NCI-H1436 (cell line): ENCODE results near the gene EHMT1.
A peak's percentile ranks its signal among the peaks of the same experiment; 100 is the strongest.
"Not testable (repeated sequence)": the region's sequence is repeated elsewhere in the genome, so short reads cannot be mapped to it uniquely, and the experiment has no call there.

Experiments used
- DNase-seq: peaks from one replicate; lab custom pipeline; 2025; lab: John Stamatoyannopoulos, UW

EHMT1 gene

DNA sequence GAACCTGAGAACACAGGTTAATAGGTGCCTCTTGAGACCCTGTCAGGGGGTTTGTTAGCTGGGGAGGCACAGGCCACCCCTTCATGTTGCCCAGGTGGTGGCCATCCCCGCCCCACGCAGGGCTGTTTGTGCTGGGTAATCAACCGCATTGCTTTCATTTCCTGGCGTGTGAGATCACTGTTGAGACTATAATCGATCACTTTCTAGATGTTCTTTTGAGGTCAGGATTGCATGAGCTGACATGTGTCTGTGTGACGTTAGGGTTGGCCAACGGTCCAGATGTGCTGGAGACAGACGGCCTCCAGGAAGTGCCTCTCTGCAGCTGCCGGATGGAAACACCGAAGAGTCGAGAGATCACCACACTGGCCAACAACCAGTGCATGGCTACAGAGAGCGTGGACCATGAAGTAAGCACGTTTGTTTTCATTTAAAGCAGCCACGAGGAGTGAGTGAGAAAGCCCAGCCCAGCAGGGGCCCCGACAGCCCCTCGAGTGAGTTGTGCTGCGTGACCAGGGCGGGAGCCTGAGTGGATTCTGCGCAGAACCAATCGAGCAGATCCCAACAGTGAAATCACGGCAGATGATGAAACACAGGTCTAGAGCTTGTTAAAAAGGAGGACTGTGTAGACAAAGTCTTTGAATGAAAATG is 143.7 kb downstream of the EHMT1 start:
- DNase-seq, result no peak

DNA sequence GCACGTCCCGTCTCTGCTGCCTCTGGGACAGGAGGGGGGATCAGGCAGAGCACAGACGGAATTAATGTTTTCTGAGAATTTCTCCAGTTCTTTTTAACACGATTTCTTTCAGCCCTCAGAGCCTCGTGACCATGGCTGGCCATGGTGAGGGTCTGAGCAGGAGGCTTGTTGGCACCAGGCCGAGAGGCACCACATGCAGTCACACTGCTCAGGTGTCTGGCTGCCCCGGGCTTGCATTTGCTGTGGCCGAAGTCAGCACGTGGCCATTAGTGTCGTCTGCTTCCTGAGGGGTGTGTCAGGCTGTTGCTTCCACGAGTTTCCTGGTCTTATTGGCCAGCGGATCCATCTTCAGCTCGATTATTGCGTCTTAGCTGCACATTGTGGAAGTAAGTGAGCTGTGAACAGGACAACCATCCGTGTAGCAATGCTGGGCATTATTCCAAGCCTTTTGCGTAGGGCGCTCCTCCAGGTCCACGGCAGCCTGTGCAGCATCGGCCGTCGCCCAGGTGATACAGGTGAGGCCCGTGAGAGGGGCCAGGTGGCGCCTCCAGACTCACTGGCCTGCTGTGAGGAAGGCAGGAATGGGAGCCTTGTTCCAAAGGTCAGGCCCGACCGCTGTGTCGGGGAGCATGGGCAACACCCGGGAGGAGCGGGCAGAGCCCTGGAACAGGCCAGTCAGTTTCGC is 144.6 kb downstream of the EHMT1 start:
- no peak for DNase-seq

DNA sequence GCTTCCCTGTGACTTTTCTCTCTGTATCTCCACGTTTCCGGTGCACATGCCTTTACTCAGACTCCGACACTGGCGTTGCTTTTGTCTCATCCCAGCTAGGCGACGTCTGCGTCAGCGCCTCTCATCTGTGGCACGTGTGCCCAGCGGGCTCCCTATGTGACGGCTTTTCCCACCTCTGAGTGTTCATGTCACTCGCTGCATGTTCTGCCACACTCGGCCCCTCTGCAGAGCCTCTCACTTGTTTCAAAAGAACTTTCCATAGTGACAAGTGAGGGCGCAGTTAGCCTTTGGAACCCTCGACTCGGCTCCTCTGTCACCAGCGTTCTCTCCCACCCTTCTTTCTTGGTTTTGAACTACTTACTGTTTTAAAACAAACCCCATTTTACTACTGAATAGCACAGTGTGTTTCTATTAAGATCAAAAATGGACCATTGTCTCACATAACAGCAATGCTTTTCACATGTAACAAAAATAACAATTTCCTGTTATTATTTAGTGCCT is 145.4 kb downstream of the EHMT1 start:
- DNase-seq, result no peak

DNA sequence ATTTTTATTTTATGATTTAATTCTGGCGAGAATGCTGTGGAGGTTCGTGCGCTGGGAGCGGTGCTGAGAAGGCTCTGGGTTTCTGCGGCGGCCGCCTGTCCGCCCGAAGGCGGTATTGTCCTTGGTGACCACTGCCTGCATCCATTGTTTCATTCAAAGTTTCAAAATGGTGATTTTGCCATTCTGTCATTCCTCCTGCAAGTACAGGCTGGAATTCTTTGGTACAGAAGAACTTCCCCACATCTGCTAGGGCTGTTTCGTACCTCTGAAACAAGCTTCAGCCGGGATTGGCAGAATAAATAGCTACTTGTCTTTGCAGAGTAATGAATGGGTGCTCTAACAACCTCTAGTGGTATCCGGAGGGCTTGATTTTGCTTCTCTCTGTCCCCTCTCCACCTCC is 146.2 kb downstream of the EHMT1 start:
- no peak for DNase-seq

DNA sequence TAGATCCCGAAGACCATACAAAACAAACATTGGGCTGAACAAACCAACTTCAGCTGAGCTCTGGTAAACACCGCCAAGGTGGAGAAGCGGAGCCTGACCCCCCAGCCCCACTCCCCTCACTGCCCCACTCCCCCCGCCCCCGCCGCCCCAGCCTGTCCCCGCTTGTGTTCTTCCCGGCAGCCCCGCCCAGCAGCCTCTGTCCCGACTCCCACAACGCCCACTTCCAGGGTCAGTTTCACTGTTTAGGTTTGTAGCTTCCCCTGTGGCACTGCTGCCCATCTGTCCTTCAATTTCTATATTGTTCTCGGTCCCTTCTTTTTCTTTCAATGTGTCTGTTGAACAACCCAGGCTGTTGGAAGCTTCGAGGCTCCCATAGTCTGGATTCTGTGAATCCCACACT is 146.7 kb downstream of the EHMT1 start:
- DNase-seq, result no peak

DNA sequence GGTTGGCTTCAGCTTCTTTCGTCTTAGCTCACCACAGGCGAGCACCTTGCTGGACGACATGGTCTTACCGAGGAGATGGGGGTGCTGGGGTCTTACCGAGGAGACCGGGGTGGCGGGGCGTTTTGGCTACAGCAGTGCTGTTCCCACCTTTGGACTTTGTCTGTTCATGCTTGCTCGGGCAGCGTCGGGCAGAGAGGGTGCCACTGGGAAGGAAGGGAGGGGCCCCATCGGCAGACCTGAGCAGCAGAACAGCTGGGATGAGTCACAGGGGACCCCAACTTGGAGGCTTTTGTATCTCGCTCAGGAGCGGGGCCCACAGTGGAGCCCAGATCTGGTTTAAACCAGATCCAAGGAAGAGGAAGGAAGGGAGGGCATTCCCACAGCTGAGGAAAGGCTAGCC is 152.8 kb downstream of the EHMT1 start:
- no peak for DNase-seq

DNA sequence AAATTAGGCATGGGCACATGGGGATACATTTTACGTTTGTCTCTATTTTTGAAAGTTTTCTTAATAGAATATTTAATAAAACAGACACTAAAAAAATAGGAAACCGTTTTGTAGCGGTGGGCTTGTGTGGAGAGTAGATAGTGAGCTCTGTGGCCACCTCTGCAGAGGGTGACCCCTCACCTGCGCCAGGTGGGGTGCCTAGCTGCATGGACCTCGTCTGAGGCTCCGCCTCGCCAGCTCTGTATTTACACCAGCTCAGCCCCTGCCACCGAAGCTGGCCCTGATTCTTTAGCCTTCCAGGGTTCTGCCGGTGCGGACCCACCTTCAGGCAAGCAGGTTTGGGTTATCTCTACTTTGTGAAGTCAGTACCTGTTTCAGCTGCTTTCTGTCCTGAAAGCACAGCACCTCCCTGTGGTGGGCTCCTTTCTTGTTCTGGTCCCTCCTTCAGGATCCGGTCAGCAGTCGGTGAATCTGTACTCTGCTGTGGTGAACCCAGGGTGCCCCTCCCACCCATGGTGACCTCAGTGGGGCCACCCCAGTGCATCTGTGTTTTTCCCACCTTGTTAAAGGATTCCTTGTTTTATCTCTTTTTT is 153.6 kb downstream of the EHMT1 start:
- no peak for DNase-seq

DNA sequence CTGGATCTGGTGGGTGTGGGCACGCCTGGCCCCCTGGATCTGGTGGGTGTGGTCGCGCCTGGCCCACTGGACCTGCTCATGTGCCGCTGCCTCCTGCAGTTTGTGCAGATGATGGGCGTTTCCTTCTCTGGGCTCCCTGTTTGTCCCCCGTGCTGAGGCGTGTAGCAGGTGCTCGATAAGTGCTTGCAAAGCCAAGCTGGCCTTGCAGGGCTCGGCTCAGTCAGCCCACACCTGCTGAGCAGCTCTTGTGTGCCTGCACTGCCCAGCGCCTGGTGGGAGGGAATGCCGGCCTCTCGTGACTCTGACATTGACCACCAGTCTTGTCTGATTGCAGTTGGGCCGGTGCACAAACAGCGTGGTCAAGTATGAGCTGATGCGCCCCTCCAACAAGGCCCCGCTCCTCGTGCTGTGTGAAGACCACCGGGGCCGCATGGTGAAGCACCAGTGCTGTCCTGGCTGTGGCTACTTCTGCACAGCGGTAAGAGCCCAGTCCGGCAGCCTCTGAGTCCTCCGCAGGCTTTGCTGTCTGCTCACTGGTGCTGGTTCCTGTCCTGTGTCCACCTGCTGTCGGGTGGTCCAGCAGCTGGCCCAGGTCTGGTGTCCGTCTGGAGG is 156.1 kb downstream of the EHMT1 start:
- no peak for DNase-seq

DNA sequence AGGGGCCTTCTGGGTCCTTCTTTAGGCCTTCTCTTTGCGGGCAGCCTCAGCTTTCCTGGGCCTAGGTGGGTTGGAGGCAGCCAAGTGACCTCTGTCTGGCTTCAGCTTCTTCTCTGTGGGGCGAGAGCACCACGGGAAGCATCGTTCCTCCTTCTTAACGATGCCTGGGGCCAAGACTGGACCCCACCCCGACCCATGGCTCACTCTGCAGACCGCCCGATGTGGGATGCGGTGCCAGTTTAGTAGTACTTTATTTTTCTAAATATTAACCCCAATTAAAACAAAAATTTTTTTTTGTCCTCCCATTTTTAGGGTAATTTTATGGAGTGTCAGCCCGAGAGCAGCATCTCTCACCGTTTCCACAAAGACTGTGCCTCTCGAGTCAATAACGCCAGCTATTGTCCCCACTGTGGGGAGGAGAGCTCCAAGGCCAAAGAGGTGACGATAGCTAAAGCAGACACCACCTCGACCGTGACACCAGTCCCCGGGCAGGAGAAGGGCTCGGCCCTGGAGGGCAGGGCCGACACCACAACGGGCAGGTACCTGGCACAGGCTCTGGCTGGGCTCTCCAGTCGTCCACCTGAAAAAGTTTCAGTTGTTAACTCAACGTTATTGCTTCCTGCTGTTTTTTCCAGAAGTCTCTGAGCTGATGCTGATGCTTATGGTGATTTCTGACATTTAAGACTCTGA is 157.6 kb downstream of the EHMT1 start:
- no peak for DNase-seq

DNA sequence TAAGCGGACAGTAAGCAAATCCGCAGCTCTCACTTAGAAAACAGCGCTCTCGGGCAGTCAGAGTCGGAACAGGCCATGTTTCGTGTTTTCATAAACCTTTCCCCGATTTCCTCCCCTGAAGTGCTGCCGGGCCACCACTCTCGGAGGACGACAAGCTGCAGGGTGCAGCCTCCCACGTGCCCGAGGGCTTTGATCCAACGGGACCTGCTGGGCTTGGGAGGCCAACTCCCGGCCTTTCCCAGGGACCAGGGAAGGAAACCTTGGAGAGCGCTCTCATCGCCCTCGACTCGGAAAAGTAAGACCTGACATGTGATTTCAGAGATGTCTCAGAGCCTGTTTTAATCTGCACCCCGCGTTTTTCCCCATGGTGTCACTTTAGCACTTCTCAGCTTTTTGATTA is 159.0 kb downstream of the EHMT1 start:
- DNase-seq, result no peak

DNA sequence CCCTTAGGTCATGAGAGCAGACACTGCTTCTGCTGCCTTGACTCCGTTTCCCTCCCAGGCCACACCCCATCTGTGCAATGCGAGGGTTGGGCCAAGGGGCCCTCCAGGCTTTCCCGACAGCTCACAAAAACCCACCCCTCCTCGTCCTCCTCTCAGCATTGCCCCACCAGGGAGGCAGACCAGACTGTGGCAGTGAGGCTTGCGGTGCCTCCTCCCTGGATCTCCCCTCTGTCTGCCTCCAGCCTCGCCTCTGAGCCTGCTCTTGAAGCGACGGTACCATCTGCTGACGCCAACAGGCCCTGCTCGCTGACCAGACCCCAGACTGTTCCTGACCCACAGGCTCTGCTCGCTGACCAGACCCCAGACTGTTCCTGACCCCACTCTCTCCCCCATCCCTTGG is 159.5 kb downstream of the EHMT1 start:
- no peak for DNase-seq

DNA sequence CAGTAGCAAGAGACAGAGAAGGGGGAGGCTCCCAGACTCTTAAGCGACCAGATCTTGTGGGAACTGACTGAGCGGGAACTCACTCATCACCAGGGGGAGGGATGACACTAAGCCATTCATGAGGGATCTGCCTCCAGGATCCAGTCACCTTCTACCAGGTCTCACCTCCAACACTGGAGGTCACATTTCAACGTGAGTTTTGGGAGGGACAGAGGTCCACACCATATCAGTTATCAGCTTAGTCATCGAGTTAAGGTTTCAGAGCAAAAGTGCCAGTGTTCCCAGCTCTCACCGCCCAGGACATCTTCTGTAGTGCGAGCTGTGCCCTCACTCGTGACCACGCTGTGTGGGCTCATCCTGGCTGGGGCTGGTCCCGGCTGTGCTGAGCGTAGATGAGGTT is 160.1 kb downstream of the EHMT1 start:
- no peak for DNase-seq

DNA sequence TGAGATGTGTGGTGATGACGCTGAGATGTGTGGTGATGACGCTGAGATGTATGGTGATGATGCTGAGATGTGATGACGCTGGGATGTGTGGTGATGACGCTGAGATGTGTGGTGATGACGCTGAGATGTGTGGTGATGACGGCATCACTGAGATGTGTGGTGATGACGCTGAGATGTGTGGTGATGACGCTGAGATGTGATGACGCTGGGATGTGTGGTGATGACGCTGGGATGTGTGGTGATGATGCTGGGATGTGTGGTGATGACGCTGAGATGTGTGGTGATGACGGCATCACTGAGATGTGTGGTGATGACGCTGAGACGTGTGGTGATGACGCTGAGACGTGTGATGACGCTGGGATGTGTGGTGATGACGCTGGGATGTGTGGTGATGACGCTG is 161.2 kb downstream of the EHMT1 start:
- DNase-seq, result not testable (repeated sequence)

DNA sequence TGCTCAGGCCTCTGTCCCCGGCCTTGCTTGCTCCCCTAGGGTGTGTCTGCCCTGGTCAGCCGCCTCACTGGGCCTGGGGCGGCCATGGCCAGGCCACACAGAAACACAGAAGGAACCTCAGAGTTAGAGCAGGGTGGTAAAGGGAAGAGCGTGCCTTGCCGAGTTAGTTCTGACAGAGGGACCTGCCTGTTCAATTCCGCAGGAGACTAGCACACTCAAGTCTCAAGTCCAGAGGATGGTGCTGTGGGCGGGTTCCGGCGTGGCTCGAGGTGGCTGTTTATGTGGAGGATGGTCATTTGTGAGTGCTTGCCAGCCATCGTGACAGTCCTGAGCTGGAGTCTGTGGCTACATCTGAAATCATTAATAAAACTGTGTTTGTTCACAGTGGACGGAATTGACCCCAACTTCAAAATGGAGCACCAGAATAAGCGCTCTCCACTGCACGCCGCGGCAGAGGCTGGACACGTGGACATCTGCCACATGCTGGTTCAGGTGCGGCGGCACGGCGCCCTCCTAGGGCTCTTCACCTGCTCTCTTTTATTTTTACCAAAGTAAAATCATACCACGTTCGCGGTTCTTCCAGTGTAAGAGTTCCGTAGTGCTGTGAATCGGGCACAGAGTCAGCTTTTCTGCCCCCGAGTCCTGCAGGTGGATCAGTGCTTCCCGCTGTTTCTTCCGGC is 163.2 kb downstream of the EHMT1 start:
- no peak for DNase-seq

DNA sequence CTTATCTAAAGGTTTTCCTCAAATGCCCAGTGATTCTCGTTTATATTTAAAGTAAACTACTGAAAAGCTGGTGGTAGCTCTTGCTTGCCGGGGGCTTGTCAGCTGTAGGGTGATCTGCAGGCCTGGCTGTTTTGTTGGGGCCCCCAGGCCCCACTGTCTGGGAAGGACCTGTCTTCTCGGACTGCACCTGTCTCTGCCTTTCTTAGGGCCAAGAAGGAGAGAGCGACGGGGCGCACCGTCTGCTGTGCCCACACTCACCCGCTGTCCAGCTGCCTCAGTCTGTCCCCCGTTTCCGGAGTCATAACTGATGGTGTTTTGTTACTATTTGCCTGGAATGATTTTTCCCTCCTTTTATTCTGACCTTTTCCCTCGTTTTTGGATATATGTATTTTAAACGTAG is 164.7 kb downstream of the EHMT1 start:
- DNase-seq, result no peak

DNA sequence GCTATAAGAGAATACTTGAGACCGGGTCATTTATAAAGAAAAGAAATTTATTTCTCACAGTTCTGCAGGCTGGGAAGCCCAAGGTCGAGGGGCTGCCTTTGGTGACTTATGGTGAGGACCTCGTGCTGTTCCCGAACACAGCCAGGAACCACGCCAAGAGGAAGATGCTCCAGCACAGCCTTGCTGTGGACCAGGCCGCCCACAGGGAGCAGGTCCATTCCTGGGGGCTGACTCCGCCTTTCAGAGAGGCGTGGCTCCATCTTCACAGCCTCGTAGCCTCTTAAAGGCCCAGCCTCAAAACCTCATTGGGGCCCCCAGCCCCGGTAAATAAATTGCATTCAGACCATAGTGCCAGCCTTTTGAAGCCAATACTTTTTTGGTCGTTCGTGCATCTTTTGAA is 165.2 kb downstream of the EHMT1 start:
- no peak for DNase-seq

DNA sequence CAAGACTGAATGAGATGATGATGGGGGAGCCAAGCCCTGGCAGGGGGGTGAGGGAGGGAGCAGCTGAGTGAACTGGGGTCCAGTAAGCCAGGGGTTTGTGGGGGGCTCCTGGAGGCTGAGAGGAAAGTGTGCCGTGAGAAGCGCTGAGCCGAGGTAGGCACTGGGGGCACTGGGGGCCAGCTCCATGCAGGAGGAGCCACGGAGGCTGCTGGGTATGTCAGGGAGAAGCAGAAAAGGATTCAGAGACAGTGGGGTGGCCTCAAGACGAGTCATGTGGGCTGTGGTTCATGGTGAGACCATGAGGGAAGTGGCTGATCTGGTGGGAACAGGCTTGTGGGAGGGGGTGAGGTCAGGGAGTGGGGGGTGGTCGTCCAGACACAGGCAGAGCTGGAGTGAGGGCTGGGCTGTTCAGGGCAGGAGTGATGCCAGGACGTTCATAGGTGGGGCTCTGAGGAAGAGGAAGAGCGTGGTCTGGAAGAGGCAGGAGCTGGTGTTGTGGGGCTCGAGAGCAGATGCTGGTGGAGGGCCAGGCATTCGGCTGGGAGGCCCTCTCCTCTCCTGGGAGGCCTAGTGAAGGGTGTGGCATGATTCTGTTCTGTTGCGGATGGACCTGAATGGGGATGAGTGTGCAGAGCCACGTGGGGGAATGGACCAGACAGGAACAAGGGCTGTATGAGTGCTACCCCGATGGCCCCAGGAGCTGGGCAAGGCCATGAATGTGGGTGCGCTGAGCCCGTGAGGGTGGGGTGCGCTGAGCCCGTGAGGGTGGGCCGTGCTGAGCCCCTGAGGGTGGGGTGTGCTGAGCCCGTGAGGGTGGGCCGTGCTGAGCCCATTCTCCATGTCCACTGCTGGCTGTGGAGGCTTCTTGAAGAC is 166.1 kb downstream of the EHMT1 start:
- DNase-seq, result no peak

DNA sequence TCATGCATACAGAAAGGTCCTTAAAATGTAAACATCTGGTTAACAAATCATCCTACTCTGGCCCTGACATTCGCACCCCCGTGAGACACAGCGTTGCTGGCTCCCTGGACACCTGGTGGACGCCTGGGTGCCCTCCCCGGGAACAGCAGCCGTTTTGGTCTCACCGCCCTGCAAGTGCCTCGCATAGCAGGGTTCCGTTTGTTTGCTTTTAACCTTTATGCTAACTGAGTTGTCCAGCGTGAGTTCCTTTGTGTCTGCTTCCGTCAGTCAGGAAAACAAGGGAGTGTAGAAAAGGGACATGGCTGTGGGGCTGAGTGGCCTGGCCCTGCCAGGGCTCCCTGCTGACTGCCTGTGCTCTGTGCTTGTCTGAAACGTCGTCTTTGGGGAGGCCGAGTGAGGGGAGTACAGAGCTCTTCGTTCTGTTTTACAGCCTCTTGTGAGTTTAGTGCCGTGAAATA is 166.9 kb downstream of the EHMT1 start:
- no peak for DNase-seq

DNA sequence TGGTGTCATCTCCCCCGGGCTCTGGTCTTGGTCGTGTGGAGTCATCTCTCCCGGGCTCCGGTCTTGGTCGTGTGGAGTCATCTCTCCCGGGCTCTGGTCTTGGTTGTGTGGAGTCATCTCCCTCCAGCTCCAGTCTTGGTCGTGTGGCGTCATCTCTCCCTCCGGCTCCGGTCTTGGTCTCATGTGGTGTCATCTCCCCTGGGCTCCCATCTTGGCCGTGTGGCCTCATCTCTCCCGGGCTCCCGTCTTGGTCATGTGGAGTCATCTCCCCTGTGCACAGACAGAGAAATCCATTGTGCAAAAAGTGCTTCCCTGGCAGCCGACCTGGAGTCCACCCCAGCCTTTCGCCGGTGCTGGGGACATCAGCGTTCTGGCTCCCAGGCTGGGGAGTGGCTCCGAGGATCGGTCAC is 167.7 kb downstream of the EHMT1 start:
- no peak for DNase-seq

DNA sequence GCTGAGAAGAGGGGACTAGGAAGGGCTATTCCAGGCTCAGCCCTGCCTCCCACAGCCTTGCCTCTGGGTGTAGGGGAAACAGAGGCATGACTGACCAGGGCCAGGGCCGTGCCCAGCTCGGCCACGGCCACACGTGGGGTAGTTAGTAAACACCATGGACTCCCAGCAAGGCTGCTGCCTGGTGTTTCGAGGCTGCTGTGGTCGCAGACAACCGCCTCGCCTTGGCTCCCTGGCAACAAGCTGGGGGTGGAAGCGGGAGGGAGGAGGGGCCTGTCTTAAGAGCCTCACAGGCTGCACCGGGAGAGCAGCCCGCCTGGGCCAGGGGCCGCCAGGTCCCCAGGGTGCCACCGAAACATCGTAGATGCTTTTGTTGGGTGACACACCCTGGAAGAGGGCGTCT is 168.6 kb downstream of the EHMT1 start:
- peak; percentile 22 for DNase-seq
